Fibroblast of skin of abdomen (primary cell): Measurements from ENCODE around the gene ERMARD.

ENCODE experiments used
- DNase-seq: peaks from one replicate; pipeline ENCODE4 v3.0.0-alpha.2; 2013

The ERMARD gene

DNA sequence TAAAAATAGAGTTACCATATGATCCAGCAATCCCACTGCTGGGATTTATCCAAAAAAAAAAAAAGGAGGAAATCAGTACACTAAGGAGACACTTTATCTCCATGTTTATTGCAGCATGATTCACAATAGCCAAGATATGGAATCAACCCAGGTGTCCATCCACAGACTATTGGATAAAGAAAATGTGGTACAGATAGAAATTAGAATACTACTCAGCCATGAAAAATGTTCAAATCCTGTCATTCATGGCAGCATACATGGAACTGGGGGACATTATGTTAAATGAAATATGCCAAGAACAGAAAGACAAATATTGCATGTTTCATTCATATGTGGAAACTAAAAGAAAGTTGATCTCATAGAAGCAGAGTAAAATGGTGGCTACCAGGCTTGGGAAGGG lies 75.3 kb downstream of the ERMARD start:
- DNase-seq = no peak

- DNase-seq = no peak
These were observed 75.9 kb downstream of the ERMARD start for GRCh38 chr6:169827290-169827717.

DNA sequence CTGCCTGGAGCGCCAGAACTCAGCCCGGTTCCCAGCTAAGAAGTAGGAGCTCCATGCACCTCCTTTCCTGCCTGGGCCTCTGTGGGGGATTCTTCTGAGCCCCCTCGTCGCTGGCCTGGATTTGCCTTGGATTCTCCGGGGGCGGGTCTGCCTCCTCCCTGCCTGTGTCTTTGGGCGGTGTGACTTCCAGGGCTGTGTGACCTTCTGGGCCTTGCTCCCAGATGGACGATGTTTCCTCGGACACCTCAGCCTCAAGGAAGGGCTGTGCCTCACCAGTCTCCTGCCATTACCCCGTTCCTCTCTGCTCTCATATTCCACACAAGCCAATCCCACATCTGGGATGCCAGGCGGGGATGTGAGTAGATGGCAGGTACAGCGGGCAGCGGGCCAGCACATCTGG lies 76.8 kb downstream of the ERMARD start:
- no peak for DNase-seq

DNA sequence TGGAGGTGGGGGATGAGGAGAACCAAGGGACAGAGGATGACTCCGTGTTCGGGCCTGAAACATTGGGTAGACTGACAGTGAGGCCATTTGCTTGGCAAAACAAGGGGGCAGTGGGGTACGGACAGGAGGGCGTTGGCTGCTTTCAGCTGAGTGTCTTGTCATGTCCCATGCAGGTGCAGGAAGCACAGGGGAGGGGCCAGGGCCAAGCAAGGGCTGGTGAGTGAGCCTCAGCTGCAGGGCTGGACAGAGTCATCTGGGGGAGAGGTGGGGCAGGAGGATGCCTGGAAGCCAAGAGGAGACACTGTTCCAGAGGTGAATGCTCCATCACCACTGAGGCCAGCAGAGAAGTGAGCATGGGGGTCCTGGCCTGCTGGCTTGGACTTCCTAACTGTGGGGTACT lies 78.4 kb downstream of the ERMARD start:
- no peak for DNase-seq

DNA sequence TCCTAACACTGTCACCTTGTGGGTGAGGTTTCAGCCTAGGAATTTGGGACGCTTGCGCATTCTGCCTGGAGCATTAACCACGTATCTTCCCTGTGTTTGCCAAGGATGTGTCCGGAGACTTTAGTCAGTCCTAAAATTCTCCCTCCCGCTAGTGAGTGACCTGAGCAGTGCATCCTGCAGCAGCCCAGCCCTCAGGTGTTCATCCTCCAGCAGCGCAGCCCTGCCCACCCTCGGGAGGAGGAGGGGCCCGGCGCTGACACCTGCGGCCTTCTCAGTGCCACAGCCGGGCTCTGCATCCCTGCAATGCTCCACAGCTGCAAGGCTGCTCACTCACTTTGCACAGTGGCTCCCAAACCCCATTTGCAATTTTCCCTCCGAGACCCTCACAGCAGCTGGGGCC lies 79.5 kb downstream of the ERMARD start:
- no peak for DNase-seq
